OCI-LY1 (cell line): ENCODE measurements around the gene TRPM1.

Experiments used
- H2AFZ ChIP-seq: fragments of 200-600 bp; sonication (generic), shearing (Covaris generic); 2 replicates; pipeline ENCODE4 v1.6.0; 2014; ENCODE audit warnings: antibody characterized with exemption, mild to moderate bottlenecking, low read length
- H3F3A ChIP-seq: fragments of 200-600 bp; sonication (generic), shearing (Covaris generic); 2 replicates; pipeline ENCODE4 v1.6.0; 2014; ENCODE audit warnings: mild to moderate bottlenecking, antibody characterized with exemption, low read length, moderate library complexity; ENCODE audit not compliant: insufficient read depth
- H3K27ac ChIP-seq: fragments of 200-600 bp; sonication (generic); 2 replicates; pipeline ENCODE4 v1.5.1; 2014; ENCODE audit warnings: low read length, mixed run types, mild to moderate bottlenecking, low read depth; ENCODE audit not compliant: poor library complexity, severe bottlenecking
- H3K27me3 ChIP-seq: fragments of 200-600 bp; sonication (generic); 2 replicates; pipeline ENCODE4 v1.6.0; 2014; ENCODE audit warnings: antibody characterized with exemption, mild to moderate bottlenecking, low read length, moderate library complexity; ENCODE audit not compliant: insufficient read depth
- H3K36me3 ChIP-seq: fragments of 200-600 bp; sonication (generic); 2 replicates; pipeline ENCODE4 v1.6.1; 2014; ENCODE audit warnings: mild to moderate bottlenecking, antibody characterized with exemption, low read length, moderate library complexity, mixed read lengths; ENCODE audit not compliant: insufficient read depth
- H3K4me1 ChIP-seq: fragments of 200-600 bp; sonication (generic); 2 replicates; pipeline ENCODE4 v1.5.1; 2014; ENCODE audit warnings: mild to moderate bottlenecking, low read length, moderate library complexity; ENCODE audit not compliant: insufficient read depth, severe bottlenecking
- H3K4me2 ChIP-seq: fragments of 200-600 bp; sonication (generic), shearing (Covaris generic); 2 replicates; pipeline ENCODE4 v1.6.1; 2014; ENCODE audit warnings: low read length
- H3K4me3 ChIP-seq: fragments of 200-600 bp; sonication (generic); 2 replicates; pipeline ENCODE4 v1.5.1; 2014; ENCODE audit warnings: low read length, low read depth, mild to moderate bottlenecking, mixed read lengths; ENCODE audit not compliant: poor library complexity, severe bottlenecking
- H3K79me2 ChIP-seq: fragments of 200-600 bp; shearing (Covaris generic); 2 replicates; pipeline ENCODE4 v1.6.1; 2016; ENCODE audit warnings: mixed run types, low read length, mixed read lengths; ENCODE audit not compliant: insufficient read depth
- H3K9ac ChIP-seq: fragments of 200-600 bp; sonication (generic), shearing (Covaris generic); 2 replicates; pipeline ENCODE4 v1.6.1; 2014; ENCODE audit warnings: mild to moderate bottlenecking, low read length, mixed read lengths
- H3K9me2 ChIP-seq: fragments of 200-600 bp; sonication (generic), shearing (Covaris generic); 2 replicates; pipeline ENCODE4 v1.6.1; 2014; ENCODE audit warnings: low read depth, mild to moderate bottlenecking, low read length, mixed read lengths
- H3K9me3 ChIP-seq: fragments of 200-600 bp; shearing (Covaris generic); 2 replicates; pipeline ENCODE4 v1.6.1; 2014; ENCODE audit warnings: low read length, mixed read lengths
- H4K20me1 ChIP-seq: fragments of 200-600 bp; sonication (generic), shearing (Covaris generic); 2 replicates; pipeline ENCODE4 v1.6.0; 2016; ENCODE audit warnings: mild to moderate bottlenecking, low read length; ENCODE audit not compliant: insufficient read depth
- EZH2 ChIP-seq: fragments of 200-600 bp; sonication (generic), shearing (Covaris generic); IDR thresholded peaks from 2 replicates; pipeline ENCODE4 v1.8.0; 2017; ENCODE audit warnings: borderline replicate concordance, mixed run types, mild to moderate bottlenecking, antibody characterized with exemption, low read length, moderate library complexity, mixed read lengths
- TF ChIP-seq, protein P1 (sequence below): fragments of 200-600 bp; sonication (generic), shearing (Covaris generic); IDR thresholded peaks from 2 replicates; pipeline ENCODE4 v1.5.1; 2017; ENCODE audit warnings: mild to moderate bottlenecking, antibody characterized with exemption, low read length, moderate library complexity, mixed read lengths

TRPM1 gene

DNA sequence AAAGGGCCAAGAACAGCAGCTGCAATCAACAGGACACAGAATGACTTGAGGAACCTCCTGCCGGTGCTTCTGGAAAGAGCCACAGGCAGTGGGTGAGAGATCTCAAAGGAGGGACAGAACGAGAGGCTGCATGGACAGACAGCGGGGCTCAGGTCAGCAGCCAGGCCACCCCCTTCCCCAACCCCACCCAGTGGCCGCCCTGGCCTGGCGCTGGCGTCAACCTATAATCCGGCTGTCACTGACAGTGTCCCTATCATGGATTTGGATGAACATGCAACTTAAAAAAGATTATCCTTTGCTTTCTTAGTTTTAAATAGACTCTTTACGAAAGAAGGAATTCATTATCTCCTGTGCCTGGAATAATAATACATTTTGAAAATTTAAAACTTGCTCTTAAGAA lies 54.1 kb downstream of the TRPM1 start:
- Histone ChIP-seq H3K36me3 (no peaks in the 10 kb centered on the region), H3K4me1 (peaks cover 19% of the 10 kb centered on the region), H2AFZ (no peak overlapping the region), H3K27me3 (no peaks in the 10 kb centered on the region), H3K4me2 (no peak overlapping the region), H3K79me2 (no peaks in the 10 kb centered on the region), H3K9me3 (no peaks in the 10 kb centered on the region), H4K20me1 (no peaks in the 10 kb centered on the region), H3F3A (no peaks in the 10 kb centered on the region), H3K9ac (no peak overlapping the region), H3K9me2 (no peaks in the 10 kb centered on the region), H3K4me3 (no peak overlapping the region), H3K27ac (no peak overlapping the region)
- no peak for TF ChIP-seq EZH2
- TF ChIP-seq, protein P1, sequence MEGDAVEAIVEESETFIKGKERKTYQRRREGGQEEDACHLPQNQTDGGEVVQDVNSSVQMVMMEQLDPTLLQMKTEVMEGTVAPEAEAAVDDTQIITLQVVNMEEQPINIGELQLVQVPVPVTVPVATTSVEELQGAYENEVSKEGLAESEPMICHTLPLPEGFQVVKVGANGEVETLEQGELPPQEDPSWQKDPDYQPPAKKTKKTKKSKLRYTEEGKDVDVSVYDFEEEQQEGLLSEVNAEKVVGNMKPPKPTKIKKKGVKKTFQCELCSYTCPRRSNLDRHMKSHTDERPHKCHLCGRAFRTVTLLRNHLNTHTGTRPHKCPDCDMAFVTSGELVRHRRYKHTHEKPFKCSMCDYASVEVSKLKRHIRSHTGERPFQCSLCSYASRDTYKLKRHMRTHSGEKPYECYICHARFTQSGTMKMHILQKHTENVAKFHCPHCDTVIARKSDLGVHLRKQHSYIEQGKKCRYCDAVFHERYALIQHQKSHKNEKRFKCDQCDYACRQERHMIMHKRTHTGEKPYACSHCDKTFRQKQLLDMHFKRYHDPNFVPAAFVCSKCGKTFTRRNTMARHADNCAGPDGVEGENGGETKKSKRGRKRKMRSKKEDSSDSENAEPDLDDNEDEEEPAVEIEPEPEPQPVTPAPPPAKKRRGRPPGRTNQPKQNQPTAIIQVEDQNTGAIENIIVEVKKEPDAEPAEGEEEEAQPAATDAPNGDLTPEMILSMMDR: no peak

DNA sequence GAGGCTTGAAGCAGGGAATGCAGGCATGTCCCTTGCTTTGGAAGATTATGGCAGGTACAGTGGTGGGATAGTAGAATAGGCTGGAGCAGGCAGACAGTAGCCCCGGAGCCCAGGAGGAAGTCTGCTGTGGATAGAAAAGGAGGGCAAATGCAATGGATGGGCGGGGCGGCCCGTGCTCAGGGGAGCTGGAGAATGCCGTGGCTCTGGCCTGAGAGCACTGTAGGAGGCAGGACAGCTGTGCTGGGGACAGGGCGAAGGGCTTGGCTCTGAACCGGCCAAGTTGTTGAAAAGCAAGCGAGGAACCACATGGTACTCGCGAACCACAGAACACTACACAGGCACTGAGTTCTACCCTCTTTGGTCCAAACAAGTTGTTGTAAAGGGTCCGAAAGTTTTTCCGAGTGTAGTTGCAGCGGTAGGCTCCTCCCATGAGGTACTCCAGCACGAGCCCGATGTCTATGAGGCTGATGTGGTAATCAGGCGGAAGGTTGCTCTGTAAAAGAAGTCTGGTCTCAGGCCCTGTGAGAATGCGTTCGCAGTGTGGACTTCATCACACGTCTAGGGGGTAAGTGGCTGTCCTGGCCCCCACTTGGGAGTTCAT lies 54.7 kb downstream of the TRPM1 start:
- TF ChIP-seq EZH2: no peak
- TF ChIP-seq, protein P1: no peak
- no peak overlapping the region for H2AFZ ChIP-seq
- H3K27ac ChIP-seq: no peak overlapping the region
- H3K9me2 ChIP-seq: no peaks in the 10 kb centered on the region
- H3K9me3 ChIP-seq: no peaks in the 10 kb centered on the region
- H3K4me2 ChIP-seq: no peak overlapping the region
- H3K9ac ChIP-seq: no peak overlapping the region
- H3K79me2 ChIP-seq: no peaks in the 10 kb centered on the region
- H4K20me1 ChIP-seq: no peaks in the 10 kb centered on the region
- no peak overlapping the region for H3K4me3 ChIP-seq
- no peaks in the 10 kb centered on the region for H3K36me3 ChIP-seq
- H3K4me1 ChIP-seq: peaks cover 19% of the 10 kb centered on the region
- H3F3A ChIP-seq: no peaks in the 10 kb centered on the region
- no peaks in the 10 kb centered on the region for H3K27me3 ChIP-seq

DNA sequence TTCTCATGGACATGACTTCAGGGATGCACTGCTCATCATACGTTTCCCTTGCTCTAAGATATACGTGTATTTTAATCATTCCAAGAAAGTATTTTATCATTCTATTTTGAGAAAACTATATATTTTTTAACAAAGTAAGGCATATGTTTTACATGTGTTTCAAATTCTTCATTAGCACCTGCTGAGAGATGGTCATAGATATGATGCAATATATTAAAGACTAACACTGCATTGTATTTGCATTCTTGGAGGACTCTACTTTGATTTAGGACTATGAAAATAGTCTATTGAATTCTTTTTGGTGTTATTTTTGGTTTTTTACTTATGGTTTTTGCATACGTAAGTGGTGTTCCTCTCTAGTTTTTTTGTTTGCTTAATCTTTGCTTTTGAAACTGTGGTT lies 55.9 kb downstream of the TRPM1 start:
- H3K27ac ChIP-seq: no peak overlapping the region
- H3F3A ChIP-seq: no peaks in the 10 kb centered on the region
- H3K9me2 ChIP-seq: no peaks in the 10 kb centered on the region
- no peak overlapping the region for H2AFZ ChIP-seq
- H3K36me3 ChIP-seq: no peaks in the 10 kb centered on the region
- H3K9me3 ChIP-seq: no peaks in the 10 kb centered on the region
- H3K4me3 ChIP-seq: no peak overlapping the region
- no peaks in the 10 kb centered on the region for H3K27me3 ChIP-seq
- no peak for TF ChIP-seq EZH2
- TF ChIP-seq, protein P1: no peak
- H4K20me1 ChIP-seq: no peaks in the 10 kb centered on the region
- no peak overlapping the region for H3K4me2 ChIP-seq
- no peaks in the 10 kb centered on the region for H3K79me2 ChIP-seq
- peaks cover 17% of the 10 kb centered on the region for H3K4me1 ChIP-seq
- no peak overlapping the region for H3K9ac ChIP-seq
